ENCODE results near the gene KRT80. TPM values are rescaled to one million over a fixed set of nuclear protein-coding genes. Genes with fewer than 3 reads are reported as not detected.

Gene KRT80
- total and polyA plus RNA-seq, 7 donors: 0.11 to 14.0 (median 0.44) TPM

GRCh38 chr12:52141306-52141705 is 50.5 kb downstream of the KRT80 start:
- H3K4me3 ChIP-seq: no peak overlapping the region
- H3K27ac ChIP-seq: no peak overlapping the region
- WGBS, 3 donors: 87 to 93% (median 92%) methylated on average over 4 of the region's 4 CpGs
- TF ChIP-seq, protein P1, sequence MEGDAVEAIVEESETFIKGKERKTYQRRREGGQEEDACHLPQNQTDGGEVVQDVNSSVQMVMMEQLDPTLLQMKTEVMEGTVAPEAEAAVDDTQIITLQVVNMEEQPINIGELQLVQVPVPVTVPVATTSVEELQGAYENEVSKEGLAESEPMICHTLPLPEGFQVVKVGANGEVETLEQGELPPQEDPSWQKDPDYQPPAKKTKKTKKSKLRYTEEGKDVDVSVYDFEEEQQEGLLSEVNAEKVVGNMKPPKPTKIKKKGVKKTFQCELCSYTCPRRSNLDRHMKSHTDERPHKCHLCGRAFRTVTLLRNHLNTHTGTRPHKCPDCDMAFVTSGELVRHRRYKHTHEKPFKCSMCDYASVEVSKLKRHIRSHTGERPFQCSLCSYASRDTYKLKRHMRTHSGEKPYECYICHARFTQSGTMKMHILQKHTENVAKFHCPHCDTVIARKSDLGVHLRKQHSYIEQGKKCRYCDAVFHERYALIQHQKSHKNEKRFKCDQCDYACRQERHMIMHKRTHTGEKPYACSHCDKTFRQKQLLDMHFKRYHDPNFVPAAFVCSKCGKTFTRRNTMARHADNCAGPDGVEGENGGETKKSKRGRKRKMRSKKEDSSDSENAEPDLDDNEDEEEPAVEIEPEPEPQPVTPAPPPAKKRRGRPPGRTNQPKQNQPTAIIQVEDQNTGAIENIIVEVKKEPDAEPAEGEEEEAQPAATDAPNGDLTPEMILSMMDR (IDR thresholded peaks at IDR 0.05): no peak
- H3K36me3 ChIP-seq (ENCODE audit: insufficient read depth in 1 of 2, low read depth in 1 of 2): no peaks in the 10 kb centered on the region
- ATAC-seq: no peak
- no peaks in the 10 kb centered on the region for H3K9me3 ChIP-seq
- H3K27me3 ChIP-seq (ENCODE audit: insufficient read depth in 3 of 3, low read length in 2 of 3): no peaks in the 10 kb centered on the region
- no peak for DNase-seq
- peaks cover under 1% of the 10 kb centered on the region for H3K4me1 ChIP-seq
- intact Hi-C loops (cut with DNase I): no loop called here

- no peaks in the 10 kb centered on the region for H3K4me1 ChIP-seq
- intact Hi-C loops (cut with DNase I): no loop called here
- TF ChIP-seq, protein P1 (IDR thresholded peaks at IDR 0.05): peak; percentile 55
- no peaks in the 10 kb centered on the region for H3K9me3 ChIP-seq
- DNase-seq: no peak
- no peaks in the 10 kb centered on the region for H3K36me3 ChIP-seq (ENCODE audit: insufficient read depth in 1 of 2, low read depth in 1 of 2)
- H3K4me3 ChIP-seq: no peak overlapping the region
- WGBS, 3 donors: 31 to 42% (median 36%) methylated on average over 5 of the region's 5 CpGs
- H3K27me3 ChIP-seq (ENCODE audit: insufficient read depth in 3 of 3, low read length in 2 of 3): no peaks in the 10 kb centered on the region
- ATAC-seq: peak; percentile 57 to 81 (median 69)
- H3K27ac ChIP-seq: no peak overlapping the region
Observed at GRCh38 chr12:52139579-52140062, 52.2 kb downstream of the KRT80 start.

DNA sequence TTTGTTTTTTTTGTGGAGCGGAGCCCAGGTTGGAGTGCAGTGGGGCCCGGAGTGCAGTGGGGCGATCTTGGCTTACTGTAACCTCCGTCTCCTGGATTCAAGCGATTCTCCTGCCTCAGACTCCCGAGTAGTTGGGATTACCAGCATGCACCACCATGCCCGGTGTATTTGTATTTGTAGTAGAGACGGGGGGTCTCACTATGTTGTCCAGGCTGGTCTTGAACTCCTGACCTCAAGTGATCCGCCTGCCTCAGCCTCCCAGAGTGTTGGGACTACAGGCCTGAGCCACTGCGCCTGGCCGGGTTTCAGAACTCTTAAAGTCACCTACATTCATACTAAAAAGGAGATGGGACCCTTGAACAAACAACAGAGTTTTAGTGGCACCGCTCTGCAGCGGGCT is 52.7 kb downstream of the KRT80 start:
- no peaks in the 10 kb centered on the region for H3K4me1 ChIP-seq
- intact Hi-C loops (cut with DNase I): no loop called here
- DNase-seq (peak in 1 of 2 donors; percentile 11), ATAC-seq (no peak)
- no peak overlapping the region for H3K4me3 ChIP-seq
- TF ChIP-seq, protein P1 (IDR thresholded peaks at IDR 0.05): no peak
- 84 to 92% (median 88%) methylated on average over 13 of the region's 13 CpGs for WGBS, 3 donors
- no peaks in the 10 kb centered on the region for H3K36me3 ChIP-seq (ENCODE audit: insufficient read depth in 1 of 2, low read depth in 1 of 2)
- H3K9me3 ChIP-seq: no peaks in the 10 kb centered on the region
- no peaks in the 10 kb centered on the region for H3K27me3 ChIP-seq (ENCODE audit: insufficient read depth in 3 of 3, low read length in 2 of 3)
- no peak overlapping the region for H3K27ac ChIP-seq

DNA sequence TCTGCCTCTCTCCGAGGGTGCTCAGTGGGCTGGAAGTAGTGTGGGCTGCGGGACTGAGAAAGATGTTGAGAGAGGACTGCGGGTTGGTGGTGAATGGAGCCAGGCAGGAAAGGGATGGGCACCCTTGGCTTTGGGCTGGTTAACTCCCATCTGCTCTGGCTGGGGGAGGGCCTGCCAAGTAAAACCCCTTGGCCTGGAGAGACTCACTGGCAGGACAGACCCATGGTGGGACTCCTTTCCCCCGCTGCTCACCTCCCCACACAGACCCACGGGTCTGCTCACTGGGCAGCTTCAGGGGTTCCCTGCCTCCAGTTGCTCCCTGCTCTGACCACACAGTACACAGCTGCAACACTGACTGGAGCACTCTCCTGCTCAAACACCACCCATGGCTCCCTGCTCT is 54.1 kb downstream of the KRT80 start:
- no peaks in the 10 kb centered on the region for H3K36me3 ChIP-seq (ENCODE audit: insufficient read depth in 1 of 2, low read depth in 1 of 2)
- intact Hi-C loops (cut with DNase I): no loop called here
- TF ChIP-seq, protein P1 (IDR thresholded peaks at IDR 0.05): no peak
- WGBS, 3 donors: 67 to 81% (median 70%) methylated on average over 5 of the region's 5 CpGs
- H3K9me3 ChIP-seq: no peaks in the 10 kb centered on the region
- peak in 1 of 2 donors; percentile 15 for DNase-seq
- peak in 1 of 4 donors; percentile 8 for ATAC-seq
- H3K4me1 ChIP-seq: no peaks in the 10 kb centered on the region
- no peak overlapping the region for H3K4me3 ChIP-seq
- H3K27ac ChIP-seq: no peak overlapping the region
- H3K27me3 ChIP-seq (ENCODE audit: insufficient read depth in 3 of 3, low read length in 2 of 3): no peaks in the 10 kb centered on the region

DNA sequence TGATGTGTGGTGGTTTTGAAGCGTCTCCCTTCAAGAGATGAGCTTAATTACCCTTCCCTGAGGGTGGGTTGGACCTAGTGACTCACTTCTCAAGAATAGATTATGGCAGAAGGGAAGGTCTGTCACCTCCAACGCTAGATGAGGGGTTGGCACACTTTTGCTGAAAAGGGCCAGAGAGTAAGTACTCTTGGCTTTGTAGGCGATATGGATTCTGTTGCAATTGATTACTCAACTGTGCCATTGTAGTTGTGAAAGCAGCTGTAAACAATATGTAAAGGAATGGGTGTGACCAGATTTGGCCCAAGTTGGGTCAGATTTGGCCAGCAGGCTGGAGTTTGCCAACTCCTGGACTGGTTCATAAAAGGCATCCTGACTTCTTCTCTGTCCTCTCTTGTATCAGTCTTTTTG is 59.1 kb downstream of the KRT80 start:
- peak in 1 of 2 donors; percentile 9 for DNase-seq
- 37 to 50% (median 42%) methylated on average over 3 of the region's 3 CpGs for WGBS, 3 donors

More for the DNA sequence above, 59.1 kb downstream of the KRT80 start:
- intact Hi-C loops (cut with DNase I): no loop called here
- no peaks in the 10 kb centered on the region for H3K27me3 ChIP-seq (ENCODE audit: insufficient read depth in 3 of 3, low read length in 2 of 3)
- H3K27ac ChIP-seq: no peak overlapping the region
- H3K4me1 ChIP-seq: no peaks in the 10 kb centered on the region
- H3K4me3 ChIP-seq: no peak overlapping the region
- H3K9me3 ChIP-seq: no peaks in the 10 kb centered on the region
- TF ChIP-seq, protein P1 (IDR thresholded peaks at IDR 0.05): no peak
- ATAC-seq: peak in 2 of 4 donors; percentile 46 to 60
- H3K36me3 ChIP-seq (ENCODE audit: insufficient read depth in 1 of 2, low read depth in 1 of 2): no peaks in the 10 kb centered on the region

All from psoas muscle (tissue), 8 donors.